Breast epithelium (tissue), 3 donors: ENCODE results near the gene PLOD2.

Experiments used
- CTCF ChIP-seq, 3 donors: fragments of 450-650 bp; IDR thresholded peaks; one replicate each; pipeline ENCODE4 v1.5.1; 2016 to 2017; ENCODE audit warnings: antibody characterized with exemption in 3 of 3, mild to moderate bottlenecking in 3 of 3, moderate library complexity in 3 of 3
- POLR2A ChIP-seq: fragments of 450-650 bp; IDR thresholded peaks from one replicate; pipeline ENCODE4 v1.6.1; 2016; ENCODE audit warnings: antibody characterized with exemption, mild to moderate bottlenecking, moderate library complexity
- POLR2AphosphoS5 ChIP-seq, 3 donors: sonication (generic); formaldehyde crosslinking; IDR thresholded peaks; one replicate each; pipeline ENCODE4 v1.6.1; 2017; ENCODE audit warnings: antibody characterized with exemption in 3 of 3

DNA sequence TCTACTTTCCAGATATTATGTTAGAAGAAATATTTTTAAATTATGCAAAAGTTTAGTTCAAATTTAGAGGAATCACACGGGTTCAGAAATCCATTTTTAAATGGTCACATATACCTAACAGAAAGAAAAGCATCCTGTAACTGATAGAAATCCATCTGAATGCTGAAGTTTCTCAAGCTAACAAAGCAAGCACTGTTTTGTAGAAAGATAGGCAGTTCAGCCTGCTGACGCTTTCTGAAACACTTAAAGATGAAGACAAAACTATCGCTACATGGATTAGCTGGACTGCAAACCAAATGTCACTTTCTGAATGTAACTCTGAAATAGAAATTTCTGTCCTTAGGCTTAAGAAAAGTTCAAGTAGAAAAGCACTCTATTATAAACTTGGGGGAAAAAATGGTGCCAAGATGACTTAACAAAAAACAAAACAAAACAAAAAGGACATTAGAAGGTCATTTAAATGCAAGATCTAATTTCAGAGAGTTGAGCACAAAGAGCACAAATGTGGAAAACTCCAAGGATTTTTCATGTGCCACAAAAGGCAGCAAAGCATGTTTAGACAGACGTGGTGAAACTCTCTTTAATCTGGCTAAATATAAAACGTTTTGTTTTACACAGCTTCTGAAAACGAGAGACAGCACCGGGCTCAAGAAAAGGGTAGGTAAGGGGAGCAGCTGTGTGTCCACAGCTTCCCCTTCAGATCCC, 1.2 kb downstream of the PLOD2 start:
- TF ChIP-seq POLR2AphosphoS5 (IDR thresholded peaks at IDR 0.05) (no peak), CTCF (IDR thresholded peaks at IDR 0.05) (no peak), POLR2A (no peak)
